ENCODE data around the gene GLIS1. TPM values are rescaled to one million over a fixed set of nuclear protein-coding genes. Genes with fewer than 3 reads are reported as not detected.

The GLIS1 gene
- total and polyA plus RNA-seq, 4 donors, result 0.19 to 1.8 (median 0.65) TPM

GRCh38 chr1:53622531-53622930 lies 116.4 kb downstream of the GLIS1 start:
- H3K4me1 ChIP-seq (ENCODE audit: control insufficient read depth in 1 of 2, insufficient read depth in 2 of 2, low read length in 2 of 2), result no peaks in the 10 kb centered on the region
- peak in 1 of 2 donors; percentile 40 for DNase-seq
- H3K27me3 ChIP-seq (ENCODE audit: control insufficient read depth in 1 of 2, insufficient read depth in 2 of 2, low read length in 1 of 2), result no peaks in the 10 kb centered on the region
- no peaks in the 10 kb centered on the region for H3K9me3 ChIP-seq (ENCODE audit: control insufficient read depth, low read length)
- H3K36me3 ChIP-seq (ENCODE audit: control insufficient read depth in 1 of 2, insufficient read depth in 2 of 2, low read length in 1 of 2), result no peaks in the 10 kb centered on the region
- WGBS, 2 donors, result 86 to 90% methylated on average over 5 of the region's 5 CpGs
- no peak overlapping the region for H3K4me3 ChIP-seq (ENCODE audit: low read length in 2 of 2)
- intact Hi-C loops (cut with DNase I), result no loop called here
- no peak for ATAC-seq (ENCODE audit: low FRiP score)
- H3K27ac ChIP-seq (ENCODE audit: low read depth in 1 of 2, low read length in 2 of 2), result no peak overlapping the region

GRCh38 chr1:53621144-53621543 lies 117.8 kb downstream of the GLIS1 start:
- Histone ChIP-seq H3K27ac (ENCODE audit: low read depth in 1 of 2, low read length in 2 of 2) (no peak overlapping the region), H3K36me3 (ENCODE audit: control insufficient read depth in 1 of 2, insufficient read depth in 2 of 2, low read length in 1 of 2) (no peaks in the 10 kb centered on the region), H3K4me1 (ENCODE audit: control insufficient read depth in 1 of 2, insufficient read depth in 2 of 2, low read length in 2 of 2) (no peaks in the 10 kb centered on the region), H3K4me3 (ENCODE audit: low read length in 2 of 2) (no peak overlapping the region), H3K27me3 (ENCODE audit: control insufficient read depth in 1 of 2, insufficient read depth in 2 of 2, low read length in 1 of 2) (no peaks in the 10 kb centered on the region), H3K9me3 (ENCODE audit: control insufficient read depth, low read length) (no peaks in the 10 kb centered on the region)
- no peak for ATAC-seq (ENCODE audit: low FRiP score)
- intact Hi-C loops (cut with DNase I), result no loop called here
- peak in 1 of 2 donors; percentile 42 for DNase-seq
- 87 to 88% methylated on average over 4 of the region's 4 CpGs for WGBS, 2 donors

- H3K27me3 ChIP-seq (ENCODE audit: control insufficient read depth in 1 of 2, insufficient read depth in 2 of 2, low read length in 1 of 2), result no peaks in the 10 kb centered on the region
- no peak overlapping the region for H3K27ac ChIP-seq (ENCODE audit: low read depth in 1 of 2, low read length in 2 of 2)
- H3K4me3 ChIP-seq (ENCODE audit: low read length in 2 of 2), result no peak overlapping the region
- no peaks in the 10 kb centered on the region for H3K4me1 ChIP-seq (ENCODE audit: control insufficient read depth in 1 of 2, insufficient read depth in 2 of 2, low read length in 2 of 2)
- 55 to 62% methylated on average over 22 of the region's 22 CpGs for WGBS, 2 donors
- no peaks in the 10 kb centered on the region for H3K36me3 ChIP-seq (ENCODE audit: control insufficient read depth in 1 of 2, insufficient read depth in 2 of 2, low read length in 1 of 2)
- DNase-seq (peak; percentile 32 to 51), ATAC-seq (ENCODE audit: low FRiP score) (no peak)
- intact Hi-C loops (cut with DNase I), result no loop called here
- no peaks in the 10 kb centered on the region for H3K9me3 ChIP-seq (ENCODE audit: control insufficient read depth, low read length)
Measured at GRCh38 chr1:53620061-53620855, 118.7 kb downstream of the GLIS1 start.

GRCh38 chr1:53619367-53620060 lies 119.5 kb downstream of the GLIS1 start:
- H3K27me3 ChIP-seq (ENCODE audit: control insufficient read depth in 1 of 2, insufficient read depth in 2 of 2, low read length in 1 of 2), result no peaks in the 10 kb centered on the region
- intact Hi-C loops (cut with DNase I), result no loop called here
- H3K36me3 ChIP-seq (ENCODE audit: control insufficient read depth in 1 of 2, insufficient read depth in 2 of 2, low read length in 1 of 2), result no peaks in the 10 kb centered on the region
- no peak overlapping the region for H3K4me3 ChIP-seq (ENCODE audit: low read length in 2 of 2)
- H3K4me1 ChIP-seq (ENCODE audit: control insufficient read depth in 1 of 2, insufficient read depth in 2 of 2, low read length in 2 of 2), result no peaks in the 10 kb centered on the region
- DNase-seq, result peak in 1 of 2 donors; percentile 3
- no peaks in the 10 kb centered on the region for H3K9me3 ChIP-seq (ENCODE audit: control insufficient read depth, low read length)
- ATAC-seq (ENCODE audit: low FRiP score), result no peak
- no peak overlapping the region for H3K27ac ChIP-seq (ENCODE audit: low read depth in 1 of 2, low read length in 2 of 2)
- WGBS, 2 donors, result 94 to 96% methylated on average over 7 of the region's 7 CpGs

GRCh38 chr1:53618500-53619366 lies 120.2 kb downstream of the GLIS1 start:
- H3K9me3 ChIP-seq (ENCODE audit: control insufficient read depth, low read length), result no peaks in the 10 kb centered on the region
- H3K4me1 ChIP-seq (ENCODE audit: control insufficient read depth in 1 of 2, insufficient read depth in 2 of 2, low read length in 2 of 2), result no peaks in the 10 kb centered on the region
- no peaks in the 10 kb centered on the region for H3K27me3 ChIP-seq (ENCODE audit: control insufficient read depth in 1 of 2, insufficient read depth in 2 of 2, low read length in 1 of 2)
- no peak overlapping the region for H3K4me3 ChIP-seq (ENCODE audit: low read length in 2 of 2)
- WGBS, 2 donors, result 71 to 88% methylated on average over 4 of the region's 4 CpGs
- no peaks in the 10 kb centered on the region for H3K36me3 ChIP-seq (ENCODE audit: control insufficient read depth in 1 of 2, insufficient read depth in 2 of 2, low read length in 1 of 2)
- intact Hi-C loops (cut with DNase I), result no loop called here
- no peak overlapping the region for H3K27ac ChIP-seq (ENCODE audit: low read depth in 1 of 2, low read length in 2 of 2)
- DNase-seq (peak; percentile 16 to 55), ATAC-seq (ENCODE audit: low FRiP score) (no peak)

- intact Hi-C loops (cut with DNase I), result no loop called here
- Histone ChIP-seq H3K4me1 (ENCODE audit: control insufficient read depth in 1 of 2, insufficient read depth in 2 of 2, low read length in 2 of 2) (no peaks in the 10 kb centered on the region), H3K27ac (ENCODE audit: low read depth in 1 of 2, low read length in 2 of 2) (no peak overlapping the region), H3K27me3 (ENCODE audit: control insufficient read depth in 1 of 2, insufficient read depth in 2 of 2, low read length in 1 of 2) (no peaks in the 10 kb centered on the region), H3K4me3 (ENCODE audit: low read length in 2 of 2) (no peak overlapping the region), H3K36me3 (ENCODE audit: control insufficient read depth in 1 of 2, insufficient read depth in 2 of 2, low read length in 1 of 2) (no peaks in the 10 kb centered on the region), H3K9me3 (ENCODE audit: control insufficient read depth, low read length) (no peaks in the 10 kb centered on the region)
- peak; percentile 6 to 48 for DNase-seq
- no peak for ATAC-seq (ENCODE audit: low FRiP score)
- 96 to 97% methylated on average over 4 of the region's 4 CpGs for WGBS, 2 donors
Measured at GRCh38 chr1:53617851-53618499, 121.0 kb downstream of the GLIS1 start.

- intact Hi-C loops (cut with DNase I), result no loop called here
- Histone ChIP-seq H3K4me3 (ENCODE audit: low read length in 2 of 2) (no peak overlapping the region), H3K9me3 (ENCODE audit: control insufficient read depth, low read length) (peaks cover 1% of the 10 kb centered on the region), H3K4me1 (ENCODE audit: control insufficient read depth in 1 of 2, insufficient read depth in 2 of 2, low read length in 2 of 2) (no peaks in the 10 kb centered on the region), H3K27me3 (ENCODE audit: control insufficient read depth in 1 of 2, insufficient read depth in 2 of 2, low read length in 1 of 2) (no peaks in the 10 kb centered on the region), H3K27ac (ENCODE audit: low read depth in 1 of 2, low read length in 2 of 2) (no peak overlapping the region), H3K36me3 (ENCODE audit: control insufficient read depth in 1 of 2, insufficient read depth in 2 of 2, low read length in 1 of 2) (no peaks in the 10 kb centered on the region)
- 95 to 96% methylated on average over 7 of the region's 7 CpGs for WGBS, 2 donors
- no peak for ATAC-seq (ENCODE audit: low FRiP score)
- DNase-seq, result peak in 1 of 2 donors; percentile 36
Measured at GRCh38 chr1:53617382-53617781, 121.6 kb downstream of the GLIS1 start.

GRCh38 chr1:53616927-53617326 lies 122.0 kb downstream of the GLIS1 start:
- ATAC-seq (ENCODE audit: low FRiP score) (no peak), DNase-seq (peak; percentile 6 to 40)
- Histone ChIP-seq H3K4me3 (ENCODE audit: low read length in 2 of 2) (no peak overlapping the region), H3K9me3 (ENCODE audit: control insufficient read depth, low read length) (peaks cover 3% of the 10 kb centered on the region), H3K27me3 (ENCODE audit: control insufficient read depth in 1 of 2, insufficient read depth in 2 of 2, low read length in 1 of 2) (no peaks in the 10 kb centered on the region), H3K36me3 (ENCODE audit: control insufficient read depth in 1 of 2, insufficient read depth in 2 of 2, low read length in 1 of 2) (no peaks in the 10 kb centered on the region), H3K4me1 (ENCODE audit: control insufficient read depth in 1 of 2, insufficient read depth in 2 of 2, low read length in 2 of 2) (no peaks in the 10 kb centered on the region), H3K27ac (ENCODE audit: low read depth in 1 of 2, low read length in 2 of 2) (no peak overlapping the region)
- intact Hi-C loops (cut with DNase I), result no loop called here
- 94 to 97% methylated on average over 2 of the region's 2 CpGs for WGBS, 2 donors
